ENCODE measurements around the gene VPS13A.

VPS13A gene

DNA sequence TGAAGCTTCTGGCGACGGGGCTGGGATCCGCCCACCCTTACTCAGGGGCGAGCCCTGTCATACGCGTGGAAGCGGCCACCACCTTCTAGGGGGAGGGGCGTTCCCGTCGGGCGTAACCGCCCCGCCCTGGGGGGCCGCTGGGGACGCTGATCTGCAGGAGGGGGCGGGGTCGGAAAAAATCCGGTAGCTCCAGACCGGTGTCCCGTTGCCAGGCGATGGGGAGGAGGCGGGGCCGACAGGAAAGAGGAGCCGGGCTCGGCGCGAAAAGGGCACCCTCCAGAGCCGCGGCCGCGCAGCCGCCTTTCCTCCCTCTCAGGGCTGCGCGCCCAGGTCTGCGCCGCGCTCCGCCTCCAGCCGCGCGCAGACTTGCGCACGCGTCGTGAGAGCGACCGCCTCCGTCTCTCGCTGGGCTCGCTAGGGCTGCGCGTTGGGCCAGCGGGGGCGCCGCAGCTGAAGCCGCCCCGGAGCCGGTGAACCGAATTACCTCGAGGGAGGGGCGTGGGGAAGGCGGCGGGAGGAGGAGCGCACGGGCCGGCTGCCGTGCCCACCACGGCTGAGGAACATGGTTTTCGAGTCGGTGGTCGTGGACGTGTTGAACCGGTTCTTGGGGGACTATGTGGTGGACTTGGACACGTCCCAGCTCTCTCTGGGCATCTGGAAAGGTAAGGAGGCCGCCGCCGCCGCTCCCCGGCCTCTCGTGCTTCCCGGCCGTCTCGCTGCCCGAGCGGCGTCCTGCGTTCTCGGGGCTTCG, at the start of gene VPS13A:
VPS13A (plus strand) TSS at position 392 of the 751 bp plus-strand sequence; CDS start at position 563, 171 bp downstream.
- peak; percentile 94 for DNase-seq
- in situ Hi-C loops (cut with HindIII; ENCODE audit: low pct_ligation_motif_present, low pct_unique_long_range_greater_than_20kb, low sequenced_read_pairs): no loop called here

DNA sequence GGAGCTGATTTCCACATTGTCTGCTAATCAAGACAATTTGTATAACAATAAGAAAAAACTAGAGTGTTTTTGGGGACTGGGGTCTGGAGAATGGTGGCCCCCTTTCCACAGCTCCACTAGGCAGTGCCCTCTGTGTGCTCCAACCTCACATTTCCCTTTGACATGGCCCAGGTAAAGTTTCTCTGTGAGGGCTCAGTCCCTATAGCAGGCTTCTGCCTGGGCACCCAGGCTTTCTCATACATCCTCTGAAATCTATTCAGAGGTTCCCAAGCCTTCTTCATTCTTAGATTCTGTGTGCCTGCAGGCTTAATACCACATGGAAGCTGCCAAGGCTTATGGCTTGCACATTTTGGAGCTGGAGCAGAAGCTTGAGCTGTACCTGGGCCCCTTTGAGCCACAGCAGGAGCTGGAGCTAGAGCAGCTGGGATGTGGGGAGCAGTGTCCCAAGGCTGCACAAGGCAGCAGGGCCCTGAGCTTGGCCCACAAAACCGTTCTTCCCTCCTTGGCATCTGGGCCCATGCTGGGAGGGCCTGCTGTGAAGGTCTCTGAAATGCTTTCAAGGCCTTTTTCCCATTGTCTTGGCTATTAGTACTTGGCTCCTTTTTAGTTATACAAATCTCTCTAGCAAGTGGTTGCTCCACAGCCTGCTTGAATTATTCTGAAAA, 49.1 kb upstream of the VPS13A start:
- in situ Hi-C loops (cut with HindIII; ENCODE audit: low pct_ligation_motif_present, low pct_unique_long_range_greater_than_20kb, low sequenced_read_pairs): no loop called here
- DNase-seq: no peak

DNA sequence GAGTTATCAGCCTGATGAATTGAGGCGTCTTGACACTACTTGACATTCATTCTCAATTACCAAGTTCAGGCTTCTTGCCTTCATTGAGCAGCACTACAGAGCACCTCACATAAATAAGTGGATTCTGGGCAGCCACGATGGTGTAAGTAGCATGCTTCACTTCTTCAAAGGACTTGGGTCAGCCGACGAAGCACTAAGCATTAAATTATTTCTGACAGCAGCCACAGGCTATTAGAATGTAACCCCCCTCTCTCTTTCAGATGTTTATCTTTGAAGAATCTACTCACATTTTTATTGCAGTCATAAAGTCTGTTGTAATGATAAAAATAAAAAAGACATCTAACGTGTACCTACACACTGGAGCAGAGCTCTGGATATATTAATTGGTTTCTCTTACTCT, 45.9 kb upstream of the VPS13A start:
- in situ Hi-C loops (cut with HindIII; ENCODE audit: low pct_ligation_motif_present, low pct_unique_long_range_greater_than_20kb, low sequenced_read_pairs): no loop called here
- DNase-seq: no peak

DNA sequence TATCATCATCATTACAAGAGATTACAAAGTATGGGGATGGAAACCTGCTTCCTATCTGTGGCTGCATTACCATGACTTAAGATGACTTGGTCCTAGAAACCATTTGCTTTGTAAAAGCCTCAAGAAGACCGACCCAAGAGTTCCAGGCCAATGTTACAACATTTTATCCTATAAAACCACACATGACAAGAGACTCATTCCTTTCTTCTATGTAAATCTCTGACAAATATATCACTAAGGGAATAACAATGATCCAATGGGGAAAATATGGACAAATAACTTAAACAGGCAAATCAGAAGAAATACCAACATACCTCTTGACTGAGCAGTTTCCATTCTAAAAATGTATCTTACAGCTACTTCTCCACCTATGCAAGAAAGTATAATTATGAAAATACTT, 44.3 kb upstream of the VPS13A start:
- DNase-seq: no peak
- in situ Hi-C loops (cut with HindIII; ENCODE audit: low pct_ligation_motif_present, low pct_unique_long_range_greater_than_20kb, low sequenced_read_pairs): no loop called here

DNA sequence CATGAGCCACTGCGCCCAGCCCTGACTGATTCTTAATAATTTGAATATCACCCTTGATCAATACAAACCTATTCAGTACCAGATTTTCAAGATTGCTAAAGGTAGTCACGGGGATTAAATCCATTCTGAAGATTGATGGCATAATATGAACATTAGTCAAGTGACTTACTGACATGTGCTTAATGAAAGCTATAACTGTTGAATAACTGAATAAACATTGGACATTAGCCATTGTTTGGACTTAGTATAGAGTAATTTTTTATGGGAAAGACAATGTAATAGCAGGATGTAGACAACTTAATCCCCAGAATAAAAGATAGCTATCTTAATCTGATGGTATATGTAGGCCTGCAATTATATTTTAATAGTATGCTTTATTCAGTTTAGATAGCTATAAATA, 35.0 kb upstream of the VPS13A start:
- no peak for DNase-seq
- in situ Hi-C loops (cut with HindIII; ENCODE audit: low pct_ligation_motif_present, low pct_unique_long_range_greater_than_20kb, low sequenced_read_pairs): no loop called here

DNA sequence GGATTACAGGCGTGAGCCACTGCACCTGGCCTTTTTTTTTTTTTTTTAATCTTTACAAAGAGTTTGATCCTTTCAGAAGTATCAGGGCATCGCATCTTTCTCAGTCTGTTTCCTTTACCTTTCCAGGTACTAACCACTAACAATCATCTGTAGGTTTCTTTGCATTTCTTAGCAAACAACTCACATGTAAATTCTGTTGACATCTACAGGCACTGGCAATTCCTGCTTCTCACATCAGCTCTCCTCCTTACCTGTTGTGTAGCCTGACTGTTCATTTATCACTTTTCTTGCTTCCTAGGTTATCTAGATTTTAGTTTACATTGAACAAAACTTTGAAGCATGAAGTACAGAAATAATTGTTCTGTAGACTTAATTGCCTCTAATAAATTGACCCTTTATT, 27.5 kb upstream of the VPS13A start:
- in situ Hi-C loops (cut with HindIII; ENCODE audit: low pct_ligation_motif_present, low pct_unique_long_range_greater_than_20kb, low sequenced_read_pairs): no loop called here
- no peak for DNase-seq

DNA sequence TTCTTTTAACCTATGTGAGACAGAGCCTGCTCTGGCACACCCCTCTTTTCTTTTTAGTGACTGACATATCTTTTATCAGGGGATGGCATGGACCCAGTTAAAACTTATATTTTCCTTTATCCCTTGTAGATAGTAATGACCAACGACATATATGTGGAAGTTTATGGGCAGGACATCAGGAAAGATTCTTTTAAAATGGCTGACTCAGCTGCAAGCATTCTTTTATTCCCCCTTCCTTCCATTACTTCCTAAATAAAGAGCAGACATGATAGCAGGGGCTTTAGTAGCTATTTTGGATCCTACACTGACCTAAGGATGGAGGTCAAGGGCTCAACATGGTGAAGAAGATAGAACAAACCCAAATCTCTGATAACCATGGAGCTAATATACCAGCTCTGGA, 25.0 kb upstream of the VPS13A start:
- in situ Hi-C loops (cut with HindIII; ENCODE audit: low pct_ligation_motif_present, low pct_unique_long_range_greater_than_20kb, low sequenced_read_pairs): no loop called here
- no peak for DNase-seq

DNA sequence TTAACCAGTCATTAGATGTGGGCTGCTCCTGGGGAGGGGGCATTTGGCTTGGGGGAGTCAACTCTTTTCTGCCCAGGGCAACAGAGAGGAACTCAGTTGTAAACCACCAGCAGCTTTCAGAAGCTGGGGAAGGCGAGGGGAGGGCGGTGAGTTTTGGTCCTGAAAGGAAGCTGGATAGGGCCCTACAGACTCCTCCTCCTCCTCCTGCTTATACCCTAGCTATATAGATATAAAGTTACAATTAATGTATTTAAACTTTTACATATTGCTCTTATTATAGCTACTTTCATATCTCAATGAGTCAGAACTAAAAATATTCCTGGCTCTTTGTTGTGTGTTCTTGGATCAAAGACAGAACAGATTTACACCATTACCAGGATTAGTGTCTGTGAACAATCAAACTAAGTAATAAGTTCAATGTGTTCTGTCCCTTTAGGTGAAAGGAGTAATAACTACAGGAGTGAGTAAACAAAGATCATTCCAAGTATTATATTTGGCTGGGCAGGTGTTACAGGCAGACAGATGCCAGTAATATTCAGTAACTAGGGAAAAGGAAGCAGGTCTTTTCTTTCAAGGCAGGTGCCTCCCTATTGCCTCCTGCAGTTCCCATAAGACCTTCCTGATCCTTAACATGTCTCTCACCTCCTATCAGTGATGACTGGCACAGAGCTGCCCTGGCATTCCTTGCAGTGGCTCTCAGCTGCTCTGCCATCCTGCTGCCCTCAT, 20.5 kb upstream of the VPS13A start:
- DNase-seq: no peak
- in situ Hi-C loops (cut with HindIII; ENCODE audit: low pct_ligation_motif_present, low pct_unique_long_range_greater_than_20kb, low sequenced_read_pairs): no loop called here

DNA sequence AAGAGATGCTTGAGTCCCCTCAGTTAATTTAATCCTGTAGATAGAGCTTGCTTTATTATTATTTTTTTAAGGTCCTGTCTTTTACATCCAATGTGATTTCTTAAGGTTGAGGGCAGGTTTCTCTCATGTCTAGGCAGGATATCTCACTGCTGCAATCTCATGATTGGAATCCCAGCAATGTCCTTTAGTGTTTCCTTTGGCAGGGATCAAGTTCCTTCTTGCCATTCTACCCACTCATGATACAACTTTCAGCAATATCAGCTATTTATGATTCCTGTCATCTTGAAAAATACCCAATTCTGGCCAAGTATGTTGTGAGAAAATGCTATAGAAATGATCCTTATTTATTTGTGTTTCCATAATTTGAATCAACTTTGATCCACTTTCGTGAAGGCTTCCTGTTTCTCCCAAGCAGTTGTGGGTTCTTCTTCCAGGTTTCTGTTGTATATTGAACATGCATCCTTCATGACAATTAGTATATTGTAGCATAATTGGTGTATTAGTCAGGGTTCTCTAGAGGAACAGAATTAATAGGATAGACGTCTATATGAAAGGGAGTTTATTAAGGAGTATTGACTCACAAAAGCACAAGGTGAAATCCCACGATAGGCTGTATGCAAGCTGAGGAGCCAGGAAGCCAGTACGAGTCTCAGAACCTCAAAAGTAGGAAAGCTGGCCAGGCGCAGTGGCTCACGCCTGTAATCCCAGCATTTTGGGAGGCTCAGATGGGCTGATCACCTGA, 18.4 kb upstream of the VPS13A start:
- no peak for DNase-seq

DNA sequence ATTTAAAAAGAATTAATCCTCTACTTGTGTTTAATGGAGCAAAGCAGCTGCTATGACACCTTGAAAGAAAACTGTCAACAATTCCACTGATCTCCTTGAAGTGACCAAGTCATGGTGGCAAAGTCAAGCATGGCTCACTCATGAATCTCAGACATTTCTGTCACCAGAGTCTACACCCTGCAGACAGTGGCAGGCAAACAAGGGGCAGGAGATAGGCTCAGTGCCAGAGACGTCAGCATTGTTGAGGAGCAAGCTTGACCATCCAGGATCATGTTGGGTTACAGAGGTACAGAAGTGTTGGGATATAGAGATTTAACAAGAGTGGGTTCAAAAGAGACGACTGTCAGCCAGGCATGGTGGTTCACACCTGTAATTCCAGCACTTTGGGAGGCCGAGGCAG, 16.1 kb upstream of the VPS13A start:
- in situ Hi-C loops (cut with HindIII; ENCODE audit: low pct_ligation_motif_present, low pct_unique_long_range_greater_than_20kb, low sequenced_read_pairs): no loop called here
- no peak for DNase-seq

More for the DNA sequence above, 18.4 kb upstream of the VPS13A start:
- in situ Hi-C loops (cut with HindIII; ENCODE audit: low pct_ligation_motif_present, low pct_unique_long_range_greater_than_20kb, low sequenced_read_pairs): no loop called here

DNA sequence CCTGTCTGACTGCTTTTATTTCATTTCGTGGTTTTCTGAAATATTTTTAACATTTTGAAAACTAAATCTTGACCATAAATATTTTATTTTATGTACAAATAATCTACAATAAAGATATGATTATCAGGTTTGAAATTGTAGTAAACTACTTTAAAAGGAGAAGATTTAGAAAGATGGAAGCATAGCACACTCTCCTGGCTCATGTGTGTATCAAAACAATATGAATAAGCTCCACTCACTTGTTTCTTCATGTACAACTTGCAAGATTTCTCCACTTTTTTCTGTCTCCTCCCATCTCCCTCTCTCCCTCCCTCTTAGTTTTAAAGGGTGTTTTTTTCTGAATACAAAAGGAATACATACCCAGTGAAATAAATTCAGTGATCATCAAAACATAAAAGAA, 15.4 kb upstream of the VPS13A start:
- in situ Hi-C loops (cut with HindIII; ENCODE audit: low pct_ligation_motif_present, low pct_unique_long_range_greater_than_20kb, low sequenced_read_pairs): no loop called here
- DNase-seq: no peak

DNA sequence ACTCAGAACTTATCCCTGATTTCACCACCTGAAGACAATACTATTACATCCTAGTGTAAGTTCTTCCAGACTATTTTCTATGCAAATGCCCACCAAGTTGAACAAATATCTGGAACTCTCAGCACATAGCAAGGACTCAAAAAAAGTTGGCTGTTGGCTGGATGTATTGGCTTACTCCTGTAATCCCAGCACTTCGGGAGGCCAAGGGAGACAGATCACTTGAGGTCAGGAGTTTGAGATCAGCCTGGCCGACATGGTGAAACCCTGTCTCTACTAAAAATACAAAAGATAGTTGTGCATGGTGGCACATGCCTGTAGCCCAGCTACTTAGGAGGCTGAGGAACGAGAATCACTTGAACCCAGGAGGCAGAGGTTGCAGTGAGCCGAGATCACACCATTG, 15.0 kb upstream of the VPS13A start:
- in situ Hi-C loops (cut with HindIII; ENCODE audit: low pct_ligation_motif_present, low pct_unique_long_range_greater_than_20kb, low sequenced_read_pairs): no loop called here
- no peak for DNase-seq

DNA sequence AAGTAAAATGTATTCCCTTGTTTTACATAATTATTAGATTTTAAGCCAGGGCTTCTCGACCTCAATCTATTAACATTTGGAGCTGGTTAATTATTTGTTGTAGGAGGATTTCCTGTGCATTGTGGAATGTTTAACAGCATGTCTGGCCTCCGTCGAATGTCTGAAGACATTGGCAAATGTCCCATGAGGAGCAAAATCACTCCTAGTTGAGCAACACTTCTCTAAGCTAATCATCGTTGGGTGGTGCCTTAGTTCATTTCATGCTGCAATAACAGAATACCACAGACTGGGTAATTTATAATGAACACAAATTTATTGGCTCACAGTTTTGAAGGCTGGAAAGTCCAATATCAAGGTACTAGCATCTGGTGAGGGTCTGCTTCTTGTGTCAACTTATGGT, 13.4 kb upstream of the VPS13A start:
- in situ Hi-C loops (cut with HindIII; ENCODE audit: low pct_ligation_motif_present, low pct_unique_long_range_greater_than_20kb, low sequenced_read_pairs): no loop called here
- no peak for DNase-seq

DNA sequence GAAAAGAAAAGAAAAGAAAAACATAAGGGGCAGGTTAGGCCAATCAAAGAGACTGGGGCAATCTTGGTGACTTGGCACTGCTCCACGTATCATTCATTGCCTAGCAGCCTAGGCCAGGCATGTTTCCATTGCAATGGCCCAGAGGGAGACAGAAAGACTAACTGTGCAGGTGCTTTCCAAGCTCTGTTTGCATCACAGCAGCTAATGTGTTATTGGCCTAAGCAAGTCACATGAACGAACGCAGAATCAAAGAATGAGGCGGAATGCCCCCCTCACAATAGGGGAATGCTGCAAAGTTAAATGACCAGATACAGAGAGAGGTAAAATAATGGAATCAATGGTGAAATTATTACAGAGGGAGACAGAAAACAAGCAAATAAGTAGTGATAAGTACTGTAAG, 11.1 kb upstream of the VPS13A start:
- no peak for DNase-seq
- in situ Hi-C loops (cut with HindIII; ENCODE audit: low pct_ligation_motif_present, low pct_unique_long_range_greater_than_20kb, low sequenced_read_pairs): no loop called here

DNA sequence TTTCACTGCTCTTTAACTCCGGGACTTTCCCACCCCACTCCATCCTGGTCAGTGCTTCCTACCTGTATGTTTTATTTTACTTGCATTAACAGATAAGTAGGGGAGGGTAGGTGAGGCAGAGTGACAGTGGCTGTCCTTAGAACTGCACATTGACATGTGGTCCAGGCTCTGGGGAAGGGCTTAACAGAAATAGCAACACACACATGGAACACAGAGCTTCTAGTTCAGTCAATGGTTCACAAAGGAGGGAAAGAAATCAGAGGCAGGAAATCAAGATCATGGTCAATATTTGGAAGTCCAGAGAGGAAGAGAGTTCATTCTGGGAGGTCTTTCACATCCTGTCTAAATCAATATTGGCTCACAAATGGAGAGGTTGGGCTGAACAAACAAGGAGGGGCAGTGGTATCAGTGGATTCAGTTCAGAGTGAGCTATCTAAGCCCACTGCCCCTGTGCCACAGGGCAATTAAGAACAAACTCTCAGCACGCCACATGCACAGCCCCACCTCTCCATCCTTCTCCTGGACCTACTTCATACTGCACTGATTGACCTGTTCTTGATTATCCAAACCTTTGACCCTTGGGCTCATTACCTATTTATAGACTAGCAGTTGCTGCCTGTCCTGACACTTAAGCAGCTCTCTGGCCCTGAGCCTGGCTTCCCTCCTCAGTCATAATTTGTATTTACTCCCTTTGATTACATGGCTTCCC, 6.2 kb upstream of the VPS13A start:
- in situ Hi-C loops (cut with HindIII; ENCODE audit: low pct_ligation_motif_present, low pct_unique_long_range_greater_than_20kb, low sequenced_read_pairs): no loop called here
- no peak for DNase-seq

DNA sequence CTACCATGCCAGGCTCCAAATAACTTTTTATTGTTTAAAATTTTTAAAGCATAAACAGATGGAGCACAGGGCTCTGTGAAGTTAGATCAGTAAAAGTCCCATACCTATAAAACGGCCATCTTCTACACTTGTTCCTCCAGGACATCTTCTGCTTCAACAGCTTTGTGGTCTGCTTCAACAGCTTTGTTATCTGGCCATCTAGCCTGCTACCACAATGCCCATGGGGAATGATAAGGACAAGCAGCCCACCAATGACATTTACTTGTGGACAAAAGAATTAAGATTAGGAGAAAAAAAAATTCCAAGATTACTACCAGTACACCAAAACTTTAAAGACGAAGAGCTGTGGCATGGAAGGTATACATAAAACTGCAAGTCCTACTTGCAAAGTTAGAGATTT, 2.2 kb upstream of the VPS13A start:
- in situ Hi-C loops (cut with HindIII; ENCODE audit: low pct_ligation_motif_present, low pct_unique_long_range_greater_than_20kb, low sequenced_read_pairs): no loop called here
- no peak for DNase-seq

DNA sequence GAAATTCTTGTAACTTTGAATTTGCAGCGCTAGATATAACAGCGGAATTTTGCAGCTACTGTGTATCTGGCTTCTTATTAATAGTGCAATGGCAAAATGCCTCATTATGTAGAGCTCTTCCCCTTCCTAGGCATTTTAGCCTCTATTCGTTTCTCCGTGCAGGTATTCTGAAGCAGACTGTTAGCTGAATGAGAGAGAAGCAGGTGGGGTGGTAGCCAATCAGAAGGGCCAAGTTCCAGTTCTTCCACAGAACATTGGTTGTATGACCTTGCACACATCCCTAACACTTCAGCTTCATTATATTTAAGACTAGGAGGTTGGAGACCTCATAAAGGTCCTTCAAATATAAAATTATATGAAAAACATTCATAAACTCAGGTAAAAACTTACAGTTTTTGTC, 1.2 kb upstream of the VPS13A start:
- in situ Hi-C loops (cut with HindIII; ENCODE audit: low pct_ligation_motif_present, low pct_unique_long_range_greater_than_20kb, low sequenced_read_pairs): no loop called here
- DNase-seq: no peak

DNA sequence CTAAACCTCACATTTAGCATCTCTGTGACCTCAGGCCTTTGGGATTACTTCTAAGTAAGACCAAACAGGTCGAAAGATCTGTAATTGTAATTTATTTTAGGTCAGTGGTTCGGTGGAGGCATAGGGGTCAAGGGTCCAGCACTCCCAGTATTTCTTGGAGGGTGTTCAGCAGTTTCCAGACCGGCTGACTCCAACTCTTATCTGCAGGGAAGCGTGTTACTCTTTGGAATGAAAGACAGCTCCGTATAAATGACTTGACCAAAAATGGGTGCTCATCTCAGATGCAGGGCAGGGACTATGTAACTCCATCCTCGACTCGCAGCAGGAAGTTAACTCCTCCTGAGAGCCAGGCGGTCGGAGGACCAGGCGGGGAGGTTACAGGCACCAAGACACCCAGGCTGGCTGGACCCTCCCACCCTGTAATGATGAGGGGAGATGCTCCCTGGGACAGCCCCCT, 620 bp upstream of the VPS13A start:
- no peak for DNase-seq
- in situ Hi-C loops (cut with HindIII; ENCODE audit: low pct_ligation_motif_present, low pct_unique_long_range_greater_than_20kb, low sequenced_read_pairs): no loop called here
